Stimulated activated CD8-positive, alpha-beta memory T cell treated with anti-CD3 and anti-CD28 coated beads, Interleukin-2, amount 100 ng/mL, for 1 hour (primary cell): ENCODE measurements around the gene EIPR1.

Source experiments
- DNase-seq, 2 donors: peaks; one replicate each; pipeline ENCODE4 v3.0.0-alpha.2; 2020; ENCODE audit warnings: low read depth in 2 of 2

Gene EIPR1

GRCh38 chr2:3246928-3247714, 130.5 kb downstream of the EIPR1 start:
- no peak for DNase-seq

- no peak for DNase-seq
Observed at GRCh38 chr2:3246406-3246805, 131.2 kb downstream of the EIPR1 start.

DNA sequence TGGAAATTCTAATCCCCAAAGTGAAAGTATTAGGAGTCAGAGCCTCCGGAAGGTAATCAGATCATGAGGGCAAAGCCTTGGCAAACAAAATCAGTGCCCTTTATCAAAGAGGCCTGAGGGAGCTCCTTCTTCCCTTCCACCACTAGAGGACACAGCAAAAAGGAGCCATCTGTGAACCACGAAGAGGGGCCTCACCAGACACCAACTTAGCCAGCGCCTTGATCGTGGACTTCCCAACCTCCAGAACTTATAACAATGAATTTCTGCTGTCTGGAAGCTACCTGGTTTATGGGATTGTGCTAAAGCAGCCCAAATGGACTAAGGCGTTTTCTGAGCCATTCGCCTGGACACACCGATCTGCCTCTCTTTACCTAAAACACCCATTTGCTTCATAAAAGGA, 133.1 kb downstream of the EIPR1 start:
- DNase-seq: no peak

GRCh38 chr2:3243804-3244203, 133.8 kb downstream of the EIPR1 start:
- no peak for DNase-seq

DNA sequence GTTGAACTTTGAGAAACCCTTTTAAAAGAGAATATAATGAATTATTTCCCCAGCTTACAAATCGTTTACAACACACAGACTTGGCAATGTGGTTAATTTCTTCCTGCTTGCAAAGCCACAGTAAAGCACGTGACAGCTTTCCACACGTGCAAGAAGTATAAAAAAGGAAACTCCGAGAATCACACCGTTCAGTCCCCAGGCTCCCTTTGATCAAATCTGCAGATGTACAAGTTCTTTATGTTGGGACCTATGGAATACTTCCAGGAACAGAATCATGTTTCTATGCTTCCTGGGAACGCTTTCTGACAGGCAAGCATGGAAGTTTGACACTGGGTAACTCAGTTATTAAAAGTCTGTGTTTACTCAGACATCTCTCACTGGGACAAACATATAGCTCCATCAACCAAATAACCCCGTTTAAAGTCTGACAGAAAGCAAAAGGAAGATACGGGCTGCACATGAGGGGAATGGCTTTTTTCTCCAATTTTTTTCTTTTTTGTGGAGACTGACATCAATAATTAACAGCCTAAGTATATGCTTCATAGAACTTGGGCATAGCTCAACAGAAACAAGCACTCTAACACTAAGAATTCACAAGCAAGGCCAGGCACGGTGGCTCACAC, 134.8 kb downstream of the EIPR1 start:
- DNase-seq: peak in 1 of 2 donors; percentile 16

DNA sequence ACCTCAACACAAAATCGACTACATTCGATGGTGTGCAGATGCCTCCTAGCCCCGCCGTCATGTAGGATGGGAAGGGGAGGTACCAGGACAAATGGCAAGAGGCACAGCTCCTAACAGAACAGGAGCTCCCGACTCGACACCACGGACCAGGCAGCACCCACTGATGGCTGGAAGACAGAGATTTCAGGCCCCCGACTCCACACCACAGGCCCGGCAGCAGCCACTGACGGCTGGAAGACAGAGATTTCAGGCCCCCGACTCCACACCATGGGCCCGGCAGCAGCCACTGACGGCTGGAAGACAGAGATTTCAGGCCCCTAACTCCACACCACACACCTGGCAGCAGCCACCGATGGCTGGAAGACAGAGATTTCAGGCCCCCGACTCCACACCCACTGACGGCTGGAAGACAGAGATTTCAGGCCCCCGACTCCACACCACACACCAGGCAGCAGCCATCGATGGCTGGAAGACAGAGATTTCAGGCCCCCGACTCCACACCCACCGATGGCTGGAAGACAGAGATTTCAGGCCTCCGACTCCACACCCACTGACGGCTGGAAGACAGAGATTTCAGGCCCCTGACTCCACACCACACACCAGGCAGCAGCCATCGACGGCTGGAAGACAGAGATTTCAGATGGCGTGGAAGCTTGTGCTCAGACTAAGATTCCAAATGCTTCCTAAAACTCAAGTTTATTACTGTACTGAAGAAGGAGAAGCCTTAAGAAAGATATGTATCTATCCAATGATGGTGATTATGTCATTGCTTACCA, 135.5 kb downstream of the EIPR1 start:
- no peak for DNase-seq

GRCh38 chr2:3238951-3239841, 138.4 kb downstream of the EIPR1 start:
- no peak for DNase-seq

DNA sequence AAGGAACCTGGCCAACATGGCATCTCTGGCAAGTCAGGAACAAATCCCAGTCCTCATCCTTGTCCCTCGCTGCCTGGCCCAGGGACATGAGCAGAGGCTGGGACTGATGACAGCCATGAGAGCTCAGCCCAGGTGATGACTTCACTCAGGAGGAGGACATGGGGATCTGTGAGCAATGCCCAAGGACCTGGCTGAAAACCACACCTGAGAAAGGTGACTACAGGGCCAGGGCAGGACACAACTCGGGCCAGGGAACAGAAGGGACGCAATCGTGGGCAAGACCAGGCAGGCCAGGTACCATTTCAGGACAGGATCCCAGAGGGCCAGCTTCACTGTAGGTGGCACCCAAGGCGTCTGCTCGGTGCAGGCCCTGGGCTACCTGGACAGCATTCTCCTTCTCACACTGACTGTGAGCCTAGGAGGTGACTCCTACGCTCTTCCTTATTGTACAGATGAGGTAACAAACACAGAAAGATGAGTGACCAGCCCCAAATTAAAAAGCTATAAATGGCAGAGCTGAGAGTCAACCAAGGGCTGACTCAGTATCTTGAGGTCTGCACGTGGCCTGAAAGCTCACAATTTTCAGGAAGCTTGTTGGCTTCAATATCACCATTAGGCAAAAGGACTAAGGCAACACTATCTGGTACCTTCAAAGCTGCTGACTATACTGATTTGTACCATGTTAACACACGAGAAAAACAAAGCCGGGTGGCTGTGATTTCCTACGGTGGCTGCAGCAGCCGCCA, 141.1 kb downstream of the EIPR1 start:
- no peak for DNase-seq

DNA sequence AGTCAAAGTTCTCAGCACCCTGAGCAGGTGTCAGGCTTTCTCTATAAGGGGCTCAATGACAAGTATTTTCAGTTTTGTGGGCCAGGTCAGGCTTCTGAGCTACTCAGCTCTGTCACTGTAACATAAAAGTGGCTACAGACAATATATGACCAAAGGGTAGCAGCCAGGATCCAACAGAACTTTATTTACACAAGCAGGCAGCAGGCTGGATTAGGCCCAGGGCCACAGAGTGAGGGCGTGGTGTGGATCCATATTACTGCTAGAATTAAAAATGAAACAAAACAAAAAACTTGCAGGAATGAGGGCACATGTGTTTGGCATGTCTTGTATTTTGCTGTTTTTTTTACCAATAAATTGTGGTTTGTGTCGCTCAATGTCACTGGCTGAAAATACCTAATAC, 143.7 kb downstream of the EIPR1 start:
- DNase-seq: no peak

DNA sequence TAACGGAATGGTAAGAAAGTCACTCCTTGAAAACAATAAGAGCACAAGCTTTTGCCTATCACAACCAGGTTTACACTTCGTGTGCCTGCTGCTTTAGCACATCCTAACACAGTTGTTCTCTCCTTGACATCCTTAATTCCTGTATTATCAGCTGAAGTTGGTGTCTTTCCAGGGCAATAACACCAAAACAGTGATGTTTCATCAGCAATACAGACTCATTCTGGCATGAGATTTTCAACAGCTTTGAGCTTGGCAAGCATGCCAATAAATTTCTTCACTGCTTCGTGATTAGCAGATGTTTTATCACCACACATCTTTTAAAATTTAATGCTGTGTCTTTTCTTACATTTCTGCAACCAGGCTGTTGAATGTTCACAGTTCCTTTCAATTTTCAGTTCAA, 148.4 kb downstream of the EIPR1 start:
- DNase-seq: no peak

DNA sequence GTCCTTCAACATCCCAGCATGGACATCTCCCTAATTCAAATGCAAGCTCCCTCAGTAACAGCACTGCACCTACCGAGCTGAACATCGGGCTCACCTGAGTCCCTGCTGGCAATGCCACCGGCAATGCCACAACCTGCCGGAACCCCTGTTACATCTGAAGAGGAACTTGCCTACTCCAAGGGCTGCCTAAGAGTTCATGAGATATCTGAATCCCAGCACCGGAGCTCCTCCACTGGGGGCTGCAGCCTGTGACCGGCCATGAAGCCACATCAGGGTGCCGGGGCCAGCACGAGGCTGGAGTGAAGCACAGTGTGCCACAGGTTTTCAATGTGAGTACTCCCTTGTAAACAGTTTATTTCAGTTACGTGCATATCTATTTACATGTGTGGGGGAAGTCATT, 152.9 kb downstream of the EIPR1 start:
- no peak for DNase-seq

GRCh38 chr2:3223080-3223923, 154.3 kb downstream of the EIPR1 start:
- DNase-seq: peak in 1 of 2 donors; percentile 29

- no peak for DNase-seq
Observed at GRCh38 chr2:3222636-3223035, 155.0 kb downstream of the EIPR1 start.

GRCh38 chr2:3219536-3219935, 158.1 kb downstream of the EIPR1 start:
- no peak for DNase-seq

- no peak for DNase-seq
Observed at GRCh38 chr2:3217646-3218045, 160.0 kb downstream of the EIPR1 start.

GRCh38 chr2:3216841-3217495, 160.7 kb downstream of the EIPR1 start:
- no peak for DNase-seq

GRCh38 chr2:3214806-3215404, 162.7 kb downstream of the EIPR1 start:
- DNase-seq: no peak

- no peak for DNase-seq
Observed at GRCh38 chr2:3214065-3214464, 163.6 kb downstream of the EIPR1 start.

- no peak for DNase-seq
Observed at GRCh38 chr2:3212984-3213383, 164.6 kb downstream of the EIPR1 start.
